Gastroesophageal sphincter (tissue), 4 donors: ENCODE measurements around the gene TFB2M. TPM values are rescaled to one million over a fixed set of nuclear protein-coding genes. Genes with fewer than 3 reads are reported as not detected.

Source experiments
- ATAC-seq: fragments of 150-250 bp; one replicate; pipeline ENCODE4 v1.9.1; 2016; ENCODE audit warnings: mild to moderate bottlenecking, moderate library complexity
- H3K27ac ChIP-seq, 4 donors: fragments of 200-600 bp; sonication (generic) in 3 of 4; 1 replicate in 3 of 4; 2 replicates in 1 of 4; pipeline ENCODE4 v1.5.1; 2016 to 2019
- H3K27me3 ChIP-seq: fragments of 200-600 bp; sonication (generic); one replicate; pipeline ENCODE4 v1.5.1; 2019
- H3K36me3 ChIP-seq, 2 donors: fragments of 200-600 bp; sonication (generic); one replicate each; pipeline ENCODE4 v1.5.1; 2019; ENCODE audit warnings: control low read depth in 1 of 2
- H3K4me1 ChIP-seq, 3 donors: fragments of 200-600 bp; sonication (generic); 1 replicate in 2 of 3; 2 replicates in 1 of 3; pipeline ENCODE4 v1.5.1; 2016 to 2019; ENCODE audit warnings: control low read depth in 2 of 3
- H3K4me3 ChIP-seq, 2 donors: fragments of 200-600 bp; sonication (generic); one replicate each; pipeline ENCODE4 v1.5.1; 2019; ENCODE audit warnings: mild to moderate bottlenecking in 1 of 2, moderate library complexity in 1 of 2
- H3K9me3 ChIP-seq, 3 donors: fragments of 200-600 bp; sonication (generic); one replicate each; pipeline ENCODE4 v1.5.1; 2017 to 2019; ENCODE audit warnings: control low read depth in 2 of 3
- CTCF ChIP-seq, 4 experiments: fragments of 200-600 bp in 2 of 4; fragments of 450-650 bp in 2 of 4; sonication (generic) in 1 of 4; IDR thresholded peaks; one replicate each; pipeline ENCODE4 v1.5.1; 2017 to 2019; ENCODE audit warnings: antibody characterized with exemption in 4 of 4, mild to moderate bottlenecking in 2 of 4, moderate library complexity in 2 of 4
- EP300 ChIP-seq: sonication (generic); formaldehyde crosslinking; IDR thresholded peaks from one replicate; pipeline ENCODE4 v1.6.1; 2017; ENCODE audit warnings: antibody characterized with exemption, mild to moderate bottlenecking
- POLR2A ChIP-seq, 2 donors: fragments of 450-650 bp; IDR thresholded peaks; one replicate each; pipeline ENCODE4 v1.6.1; 2017; ENCODE audit warnings: antibody characterized with exemption in 2 of 2, mild to moderate bottlenecking in 2 of 2, moderate library complexity in 1 of 2
- POLR2AphosphoS5 ChIP-seq: sonication (generic); formaldehyde crosslinking; IDR thresholded peaks from one replicate; pipeline ENCODE4 v1.6.1; 2017; ENCODE audit warnings: antibody characterized with exemption
- WGBS, 2 donors: methylation state at CpG; one replicate each; pipeline ENCODE4 v1.1.5; 2018; ENCODE audit warnings: low coverage in 1 of 2; 5-methylcytosine and 5-hydroxymethylcytosine counted together
- small RNA-seq, 4 donors: library from RNA; depleted of rRNA; stranded (forward); fragments of <200 nt; gene quantifications; one replicate each; pipeline ENCODE3, GENCODE V24; 2016
- total RNA-seq, 4 donors: library from RNA; depleted of rRNA; stranded (reverse); fragments of >200 nt; gene quantifications; one replicate each; pipeline ENCODE4 v1.1.0, GENCODE V29; 2016

The TFB2M gene
- total RNA-seq, 4 donors from 2014 or later: 7.4 to 12.8 (median 10.2) TPM

DNA sequence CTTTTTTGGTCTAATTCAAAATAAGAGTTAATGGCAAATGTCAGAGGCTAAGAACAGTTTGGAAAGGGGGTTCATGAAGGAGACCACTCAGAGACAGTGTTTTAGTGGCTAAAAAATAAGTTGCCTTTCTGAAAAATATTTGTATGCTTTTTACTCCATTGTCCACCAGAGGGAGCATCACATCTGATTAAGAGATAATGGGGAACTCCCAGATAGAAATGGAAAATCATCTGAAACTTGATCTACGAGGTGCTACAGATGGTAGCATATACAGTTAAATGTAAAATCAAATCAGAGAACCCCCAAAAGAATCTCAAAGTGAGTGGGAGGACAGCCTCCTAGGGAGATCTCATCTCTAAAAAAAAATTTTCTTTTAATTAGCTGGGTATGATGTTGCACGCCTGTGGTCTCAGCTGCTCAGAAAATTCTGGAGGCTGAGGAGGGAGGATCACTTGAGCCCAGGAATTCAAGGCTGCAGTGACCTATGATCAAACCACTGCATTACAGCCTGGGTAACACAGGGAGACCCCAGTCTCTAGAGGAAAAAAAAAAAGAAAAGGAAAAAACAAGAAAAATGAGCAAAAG lies 68.6 kb downstream of the TFB2M start:
- Histone ChIP-seq H3K4me1 (peaks cover 0 to 4% (median 1%) of the 10 kb centered on the region in 3 donors), H3K27ac (no peak overlapping the region), H3K27me3 (no peaks in the 10 kb centered on the region), H3K9me3 (no peaks in the 10 kb centered on the region), H3K36me3 (no peaks in the 10 kb centered on the region), H3K4me3 (no peak overlapping the region)
- WGBS, 2 donors: 50% methylated on average over 2 of the region's 2 CpGs
- TF ChIP-seq POLR2A (IDR thresholded peaks at IDR 0.05): no peak
- no peak for TF ChIP-seq EP300
- no peak for TF ChIP-seq POLR2AphosphoS5
- TF ChIP-seq CTCF (IDR thresholded peaks at IDR 0.05): peak; percentile 65 to 83 (median 72)
- ATAC-seq: no peak

DNA sequence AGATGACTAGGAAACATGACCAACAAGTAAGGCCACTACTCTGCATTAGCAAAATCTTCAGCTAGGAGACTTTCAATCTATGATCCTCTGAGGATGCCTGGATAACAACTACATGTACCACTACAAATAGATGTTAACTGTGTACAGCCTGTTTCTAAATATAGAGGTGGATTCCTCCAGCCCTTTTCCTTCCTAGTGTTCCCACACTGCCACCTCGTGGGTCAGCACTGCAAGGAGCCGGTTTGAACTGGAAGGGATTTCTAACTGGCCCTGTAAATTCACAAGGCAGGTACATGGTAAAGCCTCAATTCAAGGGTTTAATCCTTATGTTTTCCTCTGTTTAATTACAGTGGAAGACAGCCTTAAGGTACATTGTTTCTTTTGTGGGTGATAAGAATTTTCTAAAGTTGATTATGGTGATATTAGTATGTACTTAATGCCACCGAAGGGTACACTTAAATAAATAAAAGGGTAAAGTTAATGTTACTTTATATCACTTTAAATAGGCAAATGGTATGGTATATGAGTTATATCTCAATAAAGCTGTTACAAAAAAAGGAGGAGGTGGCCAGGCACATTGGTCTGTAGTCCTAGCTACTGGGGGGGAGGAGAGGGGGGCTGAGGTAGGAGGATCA lies 73.3 kb downstream of the TFB2M start:
- ATAC-seq: peak; percentile 76
- Histone ChIP-seq H3K4me1 (peaks cover 0 to 8% (median 4%) of the 10 kb centered on the region in 3 donors), H3K36me3 (no peaks in the 10 kb centered on the region), H3K27me3 (no peaks in the 10 kb centered on the region), H3K4me3 (no peak overlapping the region), H3K27ac (no peak overlapping the region), H3K9me3 (no peaks in the 10 kb centered on the region)
- 36 to 100% methylated on average over 1 to 3 of the region's 3 CpGs for whole genome bisulfite sequencing, 2 donors
- TF ChIP-seq POLR2A (IDR thresholded peaks at IDR 0.05): no peak
- peak; percentile 70 to 86 (median 74) for TF ChIP-seq CTCF (IDR thresholded peaks at IDR 0.05)
- no peak for TF ChIP-seq EP300
- peak; percentile 1 for TF ChIP-seq POLR2AphosphoS5

- TF ChIP-seq CTCF (IDR thresholded peaks at IDR 0.05): no peak
- TF ChIP-seq POLR2A (IDR thresholded peaks at IDR 0.05): no peak
- no peak for TF ChIP-seq POLR2AphosphoS5
- Histone ChIP-seq H3K36me3 (no peaks in the 10 kb centered on the region), H3K9me3 (no peaks in the 10 kb centered on the region), H3K4me1 (peaks cover 0 to 8% (median 4%) of the 10 kb centered on the region in 3 donors), H3K27me3 (no peaks in the 10 kb centered on the region), H3K4me3 (no peak overlapping the region), H3K27ac (no peak overlapping the region)
- no peak for ATAC-seq
- WGBS, 2 donors: 82 to 91% methylated on average over 4 to 7 of the region's 7 CpGs
Measured at GRCh38 chr1:246491551-246492053, 74.5 kb downstream of the TFB2M start.

Small RNA genes lying within 50 kb of the gene (small RNA-seq; reads per million reads assigned to genes)
- gene AL356583.2: 0 reads per million in 4 donors

Other genes starting within 250 kb of the TFB2M start
- 10 to 100 TPM; 11.6 to 26.9 (median 18.3) TPM for gene SMYD3, start 59.0 kb downstream of the TFB2M start, total RNA-seq
- 10 to 100 TPM; 41.6 to 81.9 (median 65.6) TPM for gene CNST, start 195 bp upstream of the TFB2M start, total RNA-seq
- 10 to 100 TPM; 21.3 to 32.2 (median 23.1) TPM for gene SCCPDH, start 158.1 kb upstream of the TFB2M start, total RNA-seq